ENCODE data around the gene CPNE4. TPM values are rescaled to one million over a fixed set of nuclear protein-coding genes. Genes with fewer than 3 reads are reported as not detected.

Gene CPNE4
- total and polyA plus RNA-seq, 4 donors = 0.02 to 1.6 (median 0.29) TPM

DNA sequence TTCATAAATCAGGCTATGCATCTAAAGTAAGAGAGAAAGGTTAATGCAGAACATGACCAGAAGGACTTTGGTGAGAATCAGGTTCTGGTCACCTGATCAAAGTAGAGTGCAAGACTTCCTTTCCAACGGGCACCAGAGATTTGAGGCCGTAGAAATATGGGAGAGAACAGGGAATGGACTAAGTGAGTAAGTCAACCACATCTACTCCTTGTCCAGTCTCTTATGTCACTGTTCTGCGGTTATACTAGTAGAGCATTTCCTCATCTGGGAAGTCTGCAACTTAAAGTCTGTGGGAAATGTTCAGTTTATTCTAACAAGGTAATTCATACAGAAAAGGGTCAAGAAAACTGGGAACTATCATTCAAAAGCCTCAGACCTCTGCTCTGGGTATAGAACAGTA lies 232.8 kb downstream of the CPNE4 start:
- peak; percentile 50 for ATAC-seq (ENCODE audit: insufficient read depth, low FRiP score)
- WGBS, 2 donors = 43 to 52% methylated on average over 3 of the region's 3 CpGs

GRCh38 chr3:131801566-131801965 lies 233.2 kb downstream of the CPNE4 start:
- H3K4me1 ChIP-seq (ENCODE audit: control insufficient read depth in 5 of 5, insufficient read depth in 5 of 5, low read length in 5 of 5) = peaks cover 0 to 27% (median 0%) of the 10 kb centered on the region in 5 donors
- TF ChIP-seq CTCF (IDR thresholded peaks at IDR 0.05; ENCODE audit: control extremely low read depth, extremely low read depth) = no peak
- no peak overlapping the region for H3K4me3 ChIP-seq
- DNase-seq = no peak
- no peaks in the 10 kb centered on the region for H3K36me3 ChIP-seq (ENCODE audit: control insufficient read depth in 4 of 4, insufficient read depth in 4 of 4, low read length in 4 of 4)
- 72 to 89% methylated on average over 4 of the region's 4 CpGs for WGBS, 2 donors
- no peaks in the 10 kb centered on the region for H3K27me3 ChIP-seq (ENCODE audit: control insufficient read depth in 3 of 3, insufficient read depth in 3 of 3, low read length in 2 of 3)
- H3K27ac ChIP-seq (ENCODE audit: low read depth in 1 of 2, low read length in 1 of 2) = no peak overlapping the region
- H3K9ac ChIP-seq (ENCODE audit: insufficient read depth in 1 of 2, low read length in 2 of 2) = no peak overlapping the region
- no peaks in the 10 kb centered on the region for H3K9me3 ChIP-seq (ENCODE audit: control insufficient read depth in 4 of 4, insufficient read depth in 3 of 4, low read length in 3 of 4)
- peak; percentile 64 for ATAC-seq (ENCODE audit: insufficient read depth, low FRiP score)

More for the DNA sequence above, 232.8 kb downstream of the CPNE4 start:
- DNase-seq = no peak
- H3K9me3 ChIP-seq (ENCODE audit: control insufficient read depth in 4 of 4, insufficient read depth in 3 of 4, low read length in 3 of 4) = no peaks in the 10 kb centered on the region
- H3K4me1 ChIP-seq (ENCODE audit: control insufficient read depth in 5 of 5, insufficient read depth in 5 of 5, low read length in 5 of 5) = peaks cover 0 to 26% (median 0%) of the 10 kb centered on the region in 5 donors
- H3K27ac ChIP-seq (ENCODE audit: low read depth in 1 of 2, low read length in 1 of 2) = no peak overlapping the region
- TF ChIP-seq CTCF (IDR thresholded peaks at IDR 0.05; ENCODE audit: control extremely low read depth, extremely low read depth) = no peak
- no peaks in the 10 kb centered on the region for H3K36me3 ChIP-seq (ENCODE audit: control insufficient read depth in 4 of 4, insufficient read depth in 4 of 4, low read length in 4 of 4)
- no peaks in the 10 kb centered on the region for H3K27me3 ChIP-seq (ENCODE audit: control insufficient read depth in 3 of 3, insufficient read depth in 3 of 3, low read length in 2 of 3)
- H3K4me3 ChIP-seq = no peak overlapping the region
- no peak overlapping the region for H3K9ac ChIP-seq (ENCODE audit: insufficient read depth in 1 of 2, low read length in 2 of 2)

- ATAC-seq (ENCODE audit: insufficient read depth, low FRiP score) (no peak), DNase-seq (no peak)
- Histone ChIP-seq H3K4me3 (no peak overlapping the region), H3K36me3 (ENCODE audit: control insufficient read depth in 4 of 4, insufficient read depth in 4 of 4, low read length in 4 of 4) (no peaks in the 10 kb centered on the region), H3K9ac (ENCODE audit: insufficient read depth in 1 of 2, low read length in 2 of 2) (no peak overlapping the region), H3K27me3 (ENCODE audit: control insufficient read depth in 3 of 3, insufficient read depth in 3 of 3, low read length in 2 of 3) (no peaks in the 10 kb centered on the region), H3K27ac (ENCODE audit: low read depth in 1 of 2, low read length in 1 of 2) (no peak overlapping the region), H3K9me3 (ENCODE audit: control insufficient read depth in 4 of 4, insufficient read depth in 3 of 4, low read length in 3 of 4) (no peaks in the 10 kb centered on the region), H3K4me1 (ENCODE audit: control insufficient read depth in 5 of 5, insufficient read depth in 5 of 5, low read length in 5 of 5) (peaks cover 0 to 25% (median 0%) of the 10 kb centered on the region in 5 donors)
- no peak for TF ChIP-seq CTCF (IDR thresholded peaks at IDR 0.05; ENCODE audit: control extremely low read depth, extremely low read depth)
- 54 to 90% methylated on average over 1 of the region's 1 CpG for WGBS, 2 donors
Observed at GRCh38 chr3:131797776-131798175, 237.0 kb downstream of the CPNE4 start.

DNA sequence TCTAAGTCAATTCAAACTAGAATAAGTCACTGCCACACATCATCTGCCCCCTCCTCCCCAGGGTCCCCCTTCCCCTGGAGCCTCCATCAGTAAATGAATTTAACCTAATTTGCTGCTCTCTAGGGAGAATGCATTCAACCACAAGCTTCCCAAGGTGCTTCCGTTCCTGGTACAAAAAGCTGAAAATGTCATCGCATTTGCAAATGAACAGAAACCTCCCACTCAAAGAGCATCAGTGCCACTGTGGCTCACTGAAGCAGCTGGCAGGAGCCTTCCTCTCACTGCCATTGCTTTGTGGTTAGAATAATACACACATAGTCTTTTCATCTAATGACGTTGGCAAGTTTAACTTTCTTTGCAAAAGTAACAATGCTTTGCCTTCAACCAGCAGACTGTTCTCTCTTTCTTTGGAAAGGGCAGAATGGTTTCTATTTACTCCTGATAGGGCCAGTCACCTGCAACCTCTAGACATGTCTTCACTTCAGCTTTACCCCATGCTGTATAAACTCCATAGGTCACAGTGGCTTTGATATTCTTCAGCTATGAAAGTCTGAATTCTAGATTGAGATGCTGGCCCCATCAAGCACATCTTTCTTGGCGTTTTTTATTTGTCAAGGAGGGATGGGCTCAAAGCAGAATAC lies 238.1 kb downstream of the CPNE4 start:
- Histone ChIP-seq H3K4me3 (no peak overlapping the region), H3K9me3 (ENCODE audit: control insufficient read depth in 4 of 4, insufficient read depth in 3 of 4, low read length in 3 of 4) (no peaks in the 10 kb centered on the region), H3K9ac (ENCODE audit: insufficient read depth in 1 of 2, low read length in 2 of 2) (no peak overlapping the region), H3K4me1 (ENCODE audit: control insufficient read depth in 5 of 5, insufficient read depth in 5 of 5, low read length in 5 of 5) (peaks cover 0 to 24% (median 0%) of the 10 kb centered on the region in 5 donors), H3K27ac (ENCODE audit: low read depth in 1 of 2, low read length in 1 of 2) (no peak overlapping the region), H3K27me3 (ENCODE audit: control insufficient read depth in 3 of 3, insufficient read depth in 3 of 3, low read length in 2 of 3) (no peaks in the 10 kb centered on the region), H3K36me3 (ENCODE audit: control insufficient read depth in 4 of 4, insufficient read depth in 4 of 4, low read length in 4 of 4) (no peaks in the 10 kb centered on the region)
- no peak for DNase-seq
- ATAC-seq (ENCODE audit: insufficient read depth, low FRiP score) = no peak
- no peak for TF ChIP-seq CTCF (IDR thresholded peaks at IDR 0.05; ENCODE audit: control extremely low read depth, extremely low read depth)
- WGBS, 2 donors = 39 to 61% methylated on average over 4 of the region's 4 CpGs

Data from lung (tissue), 12 donors.